Peyer's patch (tissue), 4 donors: Measurements from ENCODE around the gene TNFRSF8. TPM values are rescaled to one million over a fixed set of nuclear protein-coding genes. Genes with fewer than 3 reads are reported as not detected.
A peak's percentile ranks its signal among the peaks of the same experiment; 100 is the strongest.

Experiments
- DNase-seq, 3 donors: peaks; one replicate each; pipeline ENCODE4 v3.0.0-alpha.2; 2017 to 2019
- H3K27ac ChIP-seq, 4 donors: fragments of 200-600 bp; sonication (generic); one replicate each; pipeline ENCODE4 v1.5.1; 2016 to 2019
- H3K27me3 ChIP-seq, 2 donors: fragments of 200-600 bp; sonication (generic); one replicate each; pipeline ENCODE4 v1.5.1; 2019
- H3K36me3 ChIP-seq, 3 donors: fragments of 200-600 bp; sonication (generic); one replicate each; pipeline ENCODE4 v1.5.1; 2016 to 2019
- H3K4me1 ChIP-seq, 4 donors: fragments of 200-600 bp; sonication (generic); one replicate each; pipeline ENCODE4 v1.5.1; 2016 to 2019
- H3K4me3 ChIP-seq, 4 donors: fragments of 200-600 bp; sonication (generic); 1 replicate in 3 of 4; 2 replicates in 1 of 4; pipeline ENCODE4 v1.5.1; 2016 to 2019; ENCODE audit warnings: mild to moderate bottlenecking in 1 of 4
- H3K9me3 ChIP-seq, 4 donors: fragments of 200-600 bp; sonication (generic); one replicate each; pipeline ENCODE4 v1.5.1; 2016 to 2019; ENCODE audit warnings: mild to moderate bottlenecking in 1 of 4
- POLR2A ChIP-seq, 2 donors: fragments of 450-650 bp; IDR thresholded peaks; one replicate each; pipeline ENCODE4 v1.5.1; 2017; ENCODE audit warnings: antibody characterized with exemption in 2 of 2, mild to moderate bottlenecking in 2 of 2, moderate library complexity in 2 of 2
- total RNA-seq, 4 donors: library from RNA; depleted of rRNA; stranded (reverse); fragments of >200 nt; gene quantifications; one replicate each; pipeline ENCODE4 v1.1.0, GENCODE V29; 2016
- TF ChIP-seq, protein P1 (sequence below), 6 experiments: fragments of 450-650 bp in 4 of 6; fragments of 200-600 bp in 2 of 6; sonication (generic) in 1 of 6; IDR thresholded peaks; one replicate each; pipeline ENCODE4 v1.5.1; 2017 to 2019; ENCODE audit warnings: antibody characterized with exemption in 6 of 6, mild to moderate bottlenecking in 3 of 6, moderate library complexity in 1 of 6

Gene TNFRSF8
- total RNA-seq, 4 donors from 2014 or later, result not detected

DNA sequence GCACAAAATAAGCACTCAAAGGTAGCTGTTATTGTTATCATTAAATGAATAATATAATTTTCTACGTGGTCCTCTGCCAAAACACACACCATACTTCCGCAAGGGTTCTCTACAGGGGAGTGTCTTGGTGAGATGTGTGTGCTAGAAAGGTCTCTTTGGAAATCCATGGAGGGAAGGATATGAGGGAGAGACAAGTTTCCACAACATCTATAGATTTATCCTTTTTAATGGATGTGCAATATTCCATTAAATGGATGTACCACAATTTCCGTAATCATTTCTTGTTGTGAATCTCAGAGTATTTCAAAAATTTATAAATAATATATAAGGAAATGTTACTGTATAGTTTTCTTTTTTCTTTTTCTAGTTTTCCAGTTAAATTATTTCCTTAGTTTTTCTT, 2.6 kb upstream of the TNFRSF8 start:
- peaks cover 0 to 14% (median 12%) of the 10 kb centered on the region in 4 donors for H3K4me1 ChIP-seq
- DNase-seq, result no peak
- H3K4me3 ChIP-seq, result no peak overlapping the region
- TF ChIP-seq, protein P1, sequence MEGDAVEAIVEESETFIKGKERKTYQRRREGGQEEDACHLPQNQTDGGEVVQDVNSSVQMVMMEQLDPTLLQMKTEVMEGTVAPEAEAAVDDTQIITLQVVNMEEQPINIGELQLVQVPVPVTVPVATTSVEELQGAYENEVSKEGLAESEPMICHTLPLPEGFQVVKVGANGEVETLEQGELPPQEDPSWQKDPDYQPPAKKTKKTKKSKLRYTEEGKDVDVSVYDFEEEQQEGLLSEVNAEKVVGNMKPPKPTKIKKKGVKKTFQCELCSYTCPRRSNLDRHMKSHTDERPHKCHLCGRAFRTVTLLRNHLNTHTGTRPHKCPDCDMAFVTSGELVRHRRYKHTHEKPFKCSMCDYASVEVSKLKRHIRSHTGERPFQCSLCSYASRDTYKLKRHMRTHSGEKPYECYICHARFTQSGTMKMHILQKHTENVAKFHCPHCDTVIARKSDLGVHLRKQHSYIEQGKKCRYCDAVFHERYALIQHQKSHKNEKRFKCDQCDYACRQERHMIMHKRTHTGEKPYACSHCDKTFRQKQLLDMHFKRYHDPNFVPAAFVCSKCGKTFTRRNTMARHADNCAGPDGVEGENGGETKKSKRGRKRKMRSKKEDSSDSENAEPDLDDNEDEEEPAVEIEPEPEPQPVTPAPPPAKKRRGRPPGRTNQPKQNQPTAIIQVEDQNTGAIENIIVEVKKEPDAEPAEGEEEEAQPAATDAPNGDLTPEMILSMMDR (IDR thresholded peaks at IDR 0.05), result no peak
- no peak for TF ChIP-seq POLR2A (IDR thresholded peaks at IDR 0.05)
- no peak overlapping the region for H3K27ac ChIP-seq
- H3K36me3 ChIP-seq, result no peaks in the 10 kb centered on the region
- no peaks in the 10 kb centered on the region for H3K9me3 ChIP-seq
- peaks cover 0 to 17% of the 10 kb centered on the region in 2 donors for H3K27me3 ChIP-seq

DNA sequence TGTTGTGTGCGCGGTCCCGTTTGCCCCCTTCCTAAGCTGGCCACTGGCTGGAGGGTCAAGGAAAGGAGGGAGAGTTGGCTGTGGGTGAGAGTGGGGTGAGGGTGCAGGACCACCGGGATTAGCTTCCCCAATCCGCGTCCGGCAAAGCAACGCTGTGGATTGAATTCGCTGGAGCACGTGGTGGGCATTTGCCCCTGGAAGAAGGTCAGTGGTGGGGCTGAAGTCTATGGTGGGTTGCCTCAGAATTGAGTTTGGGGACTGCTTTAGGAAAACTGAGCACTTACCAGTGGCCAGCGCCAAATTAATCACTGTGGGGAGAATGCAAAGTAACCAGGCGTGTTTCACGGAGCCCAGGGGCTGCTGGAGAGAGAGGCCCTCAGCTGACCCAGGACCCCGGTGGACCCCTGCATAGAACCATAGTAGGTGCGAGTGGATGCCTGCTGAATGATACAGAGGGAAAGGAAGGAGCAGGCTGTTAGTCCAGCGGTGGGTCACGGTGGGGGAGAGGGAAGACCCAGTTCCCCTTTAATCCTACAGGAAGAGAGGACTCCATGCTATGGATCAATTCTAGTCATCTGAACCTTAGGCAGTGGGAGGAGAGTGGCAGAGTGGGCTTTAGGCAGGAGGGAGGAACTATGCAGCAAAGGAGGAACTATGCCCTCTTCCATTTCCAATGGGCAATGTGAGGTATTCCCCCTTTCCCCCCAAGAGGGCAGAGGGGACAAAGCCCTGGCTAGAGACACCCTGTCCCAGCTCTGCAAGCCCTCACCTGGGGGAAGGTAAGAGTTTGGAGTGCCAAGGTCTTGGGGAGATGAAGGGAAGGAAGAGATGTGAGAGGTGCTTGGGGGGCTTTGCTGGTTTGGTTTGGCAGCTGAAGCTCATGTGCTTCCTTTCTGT, 1.2 kb downstream of the TNFRSF8 start:
- H3K9me3 ChIP-seq, result no peaks in the 10 kb centered on the region
- H3K4me3 ChIP-seq, result peak overlapping the region in 1 of 4 donors; percentile 35
- no peaks in the 10 kb centered on the region for H3K36me3 ChIP-seq
- TF ChIP-seq, protein P1 (IDR thresholded peaks at IDR 0.05), result no peak
- no peak for TF ChIP-seq POLR2A (IDR thresholded peaks at IDR 0.05)
- peaks cover 0 to 14% (median 12%) of the 10 kb centered on the region in 4 donors for H3K4me1 ChIP-seq
- peaks cover 0 to 17% of the 10 kb centered on the region in 2 donors for H3K27me3 ChIP-seq
- no peak for DNase-seq
- no peak overlapping the region for H3K27ac ChIP-seq

- H3K36me3 ChIP-seq, result no peaks in the 10 kb centered on the region
- H3K9me3 ChIP-seq, result no peaks in the 10 kb centered on the region
- H3K4me3 ChIP-seq, result no peak overlapping the region
- peaks cover 0 to 17% of the 10 kb centered on the region in 2 donors for H3K27me3 ChIP-seq
- H3K27ac ChIP-seq, result no peak overlapping the region
- peaks cover 0 to 14% (median 12%) of the 10 kb centered on the region in 4 donors for H3K4me1 ChIP-seq
- no peak for DNase-seq
- no peak for TF ChIP-seq POLR2A (IDR thresholded peaks at IDR 0.05)
- TF ChIP-seq, protein P1 (IDR thresholded peaks at IDR 0.05), result no peak
Observed at GRCh38 chr1:12065872-12066271, 2.8 kb downstream of the TNFRSF8 start.

DNA sequence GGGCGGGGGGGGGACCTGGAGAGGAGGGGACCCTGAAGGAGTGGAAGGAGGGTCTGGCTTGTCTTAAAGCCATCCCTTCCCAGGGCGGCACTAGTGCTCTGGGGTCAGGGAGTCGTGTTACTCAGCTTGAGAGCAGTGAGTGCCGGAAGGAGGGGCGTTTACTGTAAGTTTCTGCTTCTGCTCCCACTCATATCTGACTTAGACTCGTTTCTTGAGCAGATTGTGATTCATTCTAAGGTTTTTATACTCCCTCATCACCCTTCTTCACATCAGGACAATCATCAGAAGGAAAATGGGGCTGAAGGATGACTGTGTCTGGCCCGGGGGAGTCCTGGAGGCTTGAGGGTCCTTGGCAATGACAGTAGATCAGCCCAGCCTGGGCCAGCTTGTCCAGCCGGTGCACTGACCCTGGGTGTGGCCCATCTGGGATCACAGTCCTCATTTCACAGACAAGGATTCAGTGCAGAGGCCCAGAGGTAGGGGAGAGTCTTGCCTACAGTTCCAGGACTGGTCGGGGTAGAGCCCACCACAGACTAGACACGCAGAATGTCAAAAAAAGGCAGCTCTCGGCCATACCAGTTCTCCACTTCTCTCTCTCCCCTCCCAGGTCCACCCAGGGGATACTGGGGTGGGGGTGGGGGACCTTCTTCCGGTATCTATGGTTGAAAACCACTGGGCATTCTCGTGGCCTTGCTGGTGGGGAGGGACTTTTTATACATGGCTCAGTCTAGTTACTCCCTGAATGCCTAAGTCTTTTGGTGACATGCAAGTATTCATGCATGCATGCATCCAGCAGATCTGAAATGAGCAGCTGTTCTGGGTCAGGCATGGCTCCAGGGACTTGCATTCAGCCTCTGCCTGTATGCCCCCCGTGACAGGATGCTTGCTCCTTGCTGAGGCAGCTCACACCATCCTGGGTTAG, 5.1 kb downstream of the TNFRSF8 start:
- peaks cover 0 to 12% (median 10%) of the 10 kb centered on the region in 4 donors for H3K4me1 ChIP-seq
- H3K27me3 ChIP-seq, result peaks cover 0 to 14% of the 10 kb centered on the region in 2 donors
- DNase-seq, result no peak
- H3K27ac ChIP-seq, result no peak overlapping the region
- H3K4me3 ChIP-seq, result no peak overlapping the region
- H3K36me3 ChIP-seq, result no peaks in the 10 kb centered on the region
- H3K9me3 ChIP-seq, result no peaks in the 10 kb centered on the region
- no peak for TF ChIP-seq POLR2A (IDR thresholded peaks at IDR 0.05)
- TF ChIP-seq, protein P1 (IDR thresholded peaks at IDR 0.05), result no peak

- no peak for TF ChIP-seq POLR2A (IDR thresholded peaks at IDR 0.05)
- TF ChIP-seq, protein P1 (IDR thresholded peaks at IDR 0.05), result no peak
- no peaks in the 10 kb centered on the region for H3K36me3 ChIP-seq
- no peak overlapping the region for H3K27ac ChIP-seq
- H3K4me1 ChIP-seq, result no peaks in the 10 kb centered on the region
- no peaks in the 10 kb centered on the region for H3K9me3 ChIP-seq
- no peaks in the 10 kb centered on the region for H3K27me3 ChIP-seq
- H3K4me3 ChIP-seq, result no peak overlapping the region
- no peak for DNase-seq
Observed at GRCh38 chr1:12069623-12070244, 6.6 kb downstream of the TNFRSF8 start.
